ENCODE results near the gene NCOA5.

Gene NCOA5

GRCh38 chr20:46126440-46127056, 36.8 kb upstream of the NCOA5 start:
- Mint-ChIP-seq H3K27ac (peak overlapping the region; percentile 38), H3K9me3 (no peaks in the 10 kb centered on the region), H3K27me3 (no peaks in the 10 kb centered on the region), H3K4me1 (peaks cover 73 to 91% of the 10 kb centered on the region in 2 donors), H3K4me3 (peak overlapping the region in 1 of 2 donors; percentile 8), H3K36me3 (peaks cover 54 to 71% of the 10 kb centered on the region in 2 donors)
- DNase-seq (no peak), ATAC-seq (replicated peaks) (no peak)

GRCh38 chr20:46123482-46124245, 33.9 kb upstream of the NCOA5 start:
- ATAC-seq (replicated peaks) (no peak), DNase-seq (no peak)
- Mint-ChIP-seq H3K4me1 (peaks cover 53 to 79% of the 10 kb centered on the region in 2 donors), H3K27ac (peak overlapping the region; percentile 92), H3K4me3 (peak overlapping the region; percentile 58 to 72), H3K9me3 (no peaks in the 10 kb centered on the region), H3K27me3 (no peaks in the 10 kb centered on the region), H3K36me3 (peaks cover 73 to 87% of the 10 kb centered on the region in 2 donors)

GRCh38 chr20:46122516-46123481, 33.0 kb upstream of the NCOA5 start:
- Mint-ChIP-seq H3K27me3 (no peaks in the 10 kb centered on the region), H3K4me3 (peak overlapping the region; percentile 94 to 100), H3K4me1 (peaks cover 48 to 75% of the 10 kb centered on the region in 2 donors), H3K27ac (peak overlapping the region; percentile 92), H3K9me3 (no peaks in the 10 kb centered on the region), H3K36me3 (peaks cover 72 to 85% of the 10 kb centered on the region in 2 donors)
- DNase-seq (no peak), ATAC-seq (replicated peaks) (no peak)

GRCh38 chr20:46122071-46122470, 32.3 kb upstream of the NCOA5 start:
- peaks cover 48 to 75% of the 10 kb centered on the region in 2 donors for H3K4me1 Mint-ChIP-seq
- H3K9me3 Mint-ChIP-seq = no peaks in the 10 kb centered on the region
- no peak for DNase-seq
- no peak for ATAC-seq (replicated peaks)
- no peaks in the 10 kb centered on the region for H3K27me3 Mint-ChIP-seq
- peak overlapping the region; percentile 94 to 100 for H3K4me3 Mint-ChIP-seq
- peak overlapping the region; percentile 91 for H3K27ac Mint-ChIP-seq
- peaks cover 66 to 80% of the 10 kb centered on the region in 2 donors for H3K36me3 Mint-ChIP-seq

DNA sequence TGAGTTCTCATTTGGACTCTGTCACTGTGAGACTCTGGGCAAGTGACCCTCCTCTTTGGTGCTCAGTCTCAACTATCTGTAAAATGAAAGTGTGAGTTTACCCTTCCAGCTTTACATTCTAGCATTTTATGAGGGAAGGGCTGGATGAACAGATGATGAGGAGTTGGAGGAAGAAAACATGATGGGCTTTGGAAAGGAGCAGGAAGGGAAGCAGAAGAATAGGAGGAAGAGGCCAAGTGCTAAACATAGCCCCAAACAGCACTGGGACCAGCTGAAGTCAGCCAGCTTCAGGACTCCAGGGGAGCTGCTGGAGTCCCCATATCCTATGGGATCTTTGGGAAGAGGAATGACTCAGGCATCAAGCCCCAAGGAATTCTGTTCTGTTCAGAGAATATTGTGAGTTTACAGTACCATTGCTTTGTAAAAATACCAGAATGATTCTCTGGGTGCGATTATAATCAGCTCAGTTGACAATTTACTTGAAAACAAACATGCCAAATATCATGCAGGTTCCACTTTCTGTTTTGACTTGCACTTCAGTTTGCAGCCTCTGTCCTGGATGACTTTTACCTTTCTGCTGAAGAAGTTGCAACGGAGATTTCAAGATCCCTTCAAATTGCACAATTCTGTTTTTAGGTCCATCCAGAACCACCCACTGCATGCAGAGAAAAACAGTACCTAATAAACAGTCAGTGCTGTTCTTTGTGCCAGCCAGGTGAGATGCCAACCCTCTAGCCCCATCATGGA, 31.6 kb upstream of the NCOA5 start:
- no peak for DNase-seq
- Mint-ChIP-seq H3K36me3 (peaks cover 61 to 75% of the 10 kb centered on the region in 2 donors), H3K9me3 (no peaks in the 10 kb centered on the region), H3K27me3 (no peaks in the 10 kb centered on the region), H3K4me3 (peak overlapping the region; percentile 94 to 100), H3K27ac (peak overlapping the region; percentile 72), H3K4me1 (peaks cover 44 to 70% of the 10 kb centered on the region in 2 donors)
- ATAC-seq (replicated peaks) = no peak

DNA sequence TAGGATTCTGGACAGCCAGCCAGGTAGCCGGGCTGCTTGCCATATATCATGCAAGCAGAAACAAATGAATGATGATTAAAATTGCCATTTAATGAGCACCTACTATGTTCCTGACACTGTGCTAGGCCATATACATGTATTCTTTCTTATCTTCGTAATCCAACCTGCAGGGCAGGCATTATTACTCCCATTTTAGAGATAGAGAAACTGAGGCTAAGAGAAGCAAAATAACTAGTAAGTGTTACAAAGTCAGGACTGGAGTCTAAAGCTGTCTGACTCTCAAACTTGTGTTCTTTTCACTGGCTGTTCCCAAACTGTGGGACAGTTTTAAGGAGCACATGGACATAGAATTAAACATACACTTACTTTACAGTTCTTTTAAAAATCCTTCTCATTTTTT, 30.4 kb upstream of the NCOA5 start:
- Mint-ChIP-seq H3K27ac (peak overlapping the region; percentile 100), H3K4me1 (peaks cover 42 to 66% of the 10 kb centered on the region in 2 donors), H3K27me3 (no peaks in the 10 kb centered on the region), H3K4me3 (peak overlapping the region; percentile 94 to 100), H3K9me3 (no peaks in the 10 kb centered on the region), H3K36me3 (peaks cover 53 to 63% of the 10 kb centered on the region in 2 donors)
- DNase-seq (no peak), ATAC-seq (replicated peaks) (no peak)

DNA sequence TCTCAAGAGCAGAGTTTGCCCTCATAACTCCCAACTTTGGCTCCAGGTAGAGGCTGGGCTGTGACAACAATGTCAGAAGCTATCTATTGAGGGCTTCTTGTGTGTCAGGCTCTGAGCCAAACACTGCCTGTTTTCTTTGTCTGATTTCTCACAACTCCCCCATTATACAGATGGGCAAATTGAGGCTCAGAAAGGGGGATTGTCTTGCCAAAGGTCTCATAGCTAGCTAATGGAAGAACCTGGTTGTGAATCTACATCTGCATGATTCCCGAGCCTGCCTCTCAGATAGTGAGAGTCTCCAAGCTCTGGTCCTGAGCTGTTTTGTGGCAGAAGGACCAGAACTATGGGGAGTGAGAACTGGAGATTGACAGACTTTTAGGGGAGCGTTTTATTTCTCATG, 29.8 kb upstream of the NCOA5 start:
- DNase-seq = no peak
- no peak for ATAC-seq (replicated peaks)
- no peaks in the 10 kb centered on the region for H3K27me3 Mint-ChIP-seq
- H3K27ac Mint-ChIP-seq = peak overlapping the region; percentile 100
- peaks cover 53 to 62% of the 10 kb centered on the region in 2 donors for H3K36me3 Mint-ChIP-seq
- no peaks in the 10 kb centered on the region for H3K9me3 Mint-ChIP-seq
- H3K4me1 Mint-ChIP-seq = peaks cover 42 to 68% of the 10 kb centered on the region in 2 donors
- peak overlapping the region; percentile 94 to 100 for H3K4me3 Mint-ChIP-seq

- peaks cover 40 to 63% of the 10 kb centered on the region in 2 donors for H3K4me1 Mint-ChIP-seq
- peaks cover 49 to 57% of the 10 kb centered on the region in 2 donors for H3K36me3 Mint-ChIP-seq
- H3K9me3 Mint-ChIP-seq = no peaks in the 10 kb centered on the region
- peak; percentile 79 for ATAC-seq (replicated peaks)
- H3K4me3 Mint-ChIP-seq = peak overlapping the region; percentile 94 to 100
- H3K27me3 Mint-ChIP-seq = no peaks in the 10 kb centered on the region
- H3K27ac Mint-ChIP-seq = peak overlapping the region; percentile 100
- peak; percentile 74 for DNase-seq
Observed at GRCh38 chr20:46119028-46119546, 29.3 kb upstream of the NCOA5 start.

DNA sequence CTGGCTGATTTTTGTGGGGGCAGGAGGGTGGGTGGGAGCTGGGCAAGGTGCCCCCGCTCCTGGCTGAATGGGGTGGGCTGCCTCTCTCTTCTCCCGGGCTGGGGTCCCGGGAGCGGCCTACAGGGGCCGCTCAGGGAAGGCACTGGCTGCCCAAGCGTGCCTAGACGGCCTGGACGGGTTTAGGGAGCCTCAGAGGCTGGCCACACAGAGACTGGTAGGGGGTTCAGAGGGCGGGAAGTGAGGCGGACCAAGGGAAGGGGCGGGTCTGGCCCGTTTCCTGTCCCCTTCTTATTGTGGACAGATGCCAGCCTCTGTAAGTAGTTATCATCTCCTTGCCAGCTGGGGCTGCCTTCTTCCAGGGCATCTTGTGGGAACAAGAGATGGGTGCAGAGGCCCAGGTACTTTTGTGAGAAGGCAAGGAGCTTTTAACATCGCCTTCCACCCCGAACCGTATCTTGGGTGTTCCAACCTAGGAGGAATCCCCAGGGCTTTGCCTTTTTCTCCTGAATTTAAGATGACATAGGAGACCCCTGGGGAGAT, 28.8 kb upstream of the NCOA5 start:
- no peaks in the 10 kb centered on the region for H3K9me3 Mint-ChIP-seq
- ATAC-seq (replicated peaks) (peak; percentile 63 to 70), DNase-seq (peak; percentile 56)
- H3K4me1 Mint-ChIP-seq = peaks cover 40 to 61% of the 10 kb centered on the region in 2 donors
- peak overlapping the region; percentile 100 for H3K27ac Mint-ChIP-seq
- no peaks in the 10 kb centered on the region for H3K27me3 Mint-ChIP-seq
- peak overlapping the region; percentile 94 to 100 for H3K4me3 Mint-ChIP-seq
- H3K36me3 Mint-ChIP-seq = peaks cover 43 to 52% of the 10 kb centered on the region in 2 donors

- H3K36me3 Mint-ChIP-seq = peaks cover 38 to 46% of the 10 kb centered on the region in 2 donors
- H3K4me3 Mint-ChIP-seq = peak within 1 kb of the TSS; percentile 94 to 100
- peaks cover 38 to 61% of the 10 kb centered on the region in 2 donors for H3K4me1 Mint-ChIP-seq
- H3K27ac Mint-ChIP-seq = peak within 1 kb of the TSS; percentile 100
- DNase-seq (peak; percentile 89), ATAC-seq (replicated peaks) (peak; percentile 74 to 76)
- no peaks in the 10 kb centered on the region for H3K9me3 Mint-ChIP-seq
- H3K27me3 Mint-ChIP-seq = no peaks in the 10 kb centered on the region
Observed at GRCh38 chr20:46117704-46118467, 28.1 kb upstream of the NCOA5 start, which contains the start of gene CD40. Gene CD40 (plus strand): TSS chr20:46118314. CDS start chr20:46118344, 30 bp downstream.

- Mint-ChIP-seq H3K9me3 (no peaks in the 10 kb centered on the region), H3K36me3 (peaks cover 10 to 14% of the 10 kb centered on the region in 2 donors), H3K4me1 (peaks cover 43 to 62% of the 10 kb centered on the region in 2 donors), H3K27me3 (no peaks in the 10 kb centered on the region), H3K4me3 (no peak overlapping the region), H3K27ac (no peak overlapping the region)
- no peak for ATAC-seq (replicated peaks)
- no peak for DNase-seq
Observed at GRCh38 chr20:46114449-46114848, 24.7 kb upstream of the NCOA5 start.

- no peak overlapping the region for H3K27ac Mint-ChIP-seq
- peaks cover 50 to 71% of the 10 kb centered on the region in 2 donors for H3K4me1 Mint-ChIP-seq
- ATAC-seq (replicated peaks) (no peak), DNase-seq (no peak)
- peaks cover under 1 to 1% of the 10 kb centered on the region in 2 donors for H3K36me3 Mint-ChIP-seq
- H3K4me3 Mint-ChIP-seq = no peak overlapping the region
- no peaks in the 10 kb centered on the region for H3K27me3 Mint-ChIP-seq
- H3K9me3 Mint-ChIP-seq = no peaks in the 10 kb centered on the region
Observed at GRCh38 chr20:46113113-46113470, 23.3 kb upstream of the NCOA5 start.
